ENCODE results near the gene GRM7.

The GRM7 gene

GRCh38 chr3:7333125-7333524 lies 472.2 kb downstream of the GRM7 start:
- no peak for TF ChIP-seq CTCF (IDR thresholded peaks at IDR 0.05; ENCODE audit: low read depth, low read length, poor library complexity, severe bottlenecking)
- Histone ChIP-seq H3K27me3 (ENCODE audit: control insufficient read depth, low read length) (no peaks in the 10 kb centered on the region), H3K36me3 (ENCODE audit: control insufficient read depth, low read length) (no peaks in the 10 kb centered on the region), H3K9me2 (replicated peaks; ENCODE audit: control insufficient read depth, low read length) (no peaks in the 10 kb centered on the region), H4K20me1 (ENCODE audit: control insufficient read depth, insufficient read depth, low read depth, low read length) (no peaks in the 10 kb centered on the region), H3K4me1 (ENCODE audit: control insufficient read depth, low read length) (no peaks in the 10 kb centered on the region), H3K79me2 (ENCODE audit: control insufficient read depth, low read length) (no peaks in the 10 kb centered on the region), H3F3A (ENCODE audit: control insufficient read depth, insufficient read depth) (no peaks in the 10 kb centered on the region), H3K9me3 (ENCODE audit: control insufficient read depth, insufficient read depth, low read length) (no peaks in the 10 kb centered on the region; the same call in 1 of the 2 replicates), H3K4me2 (ENCODE audit: low read length) (no peak overlapping the region), H3K27ac (ENCODE audit: low read depth, low read length) (no peak overlapping the region), H3K4me3 (ENCODE audit: low read length) (no peak overlapping the region)

GRCh38 chr3:7340795-7341194 lies 479.9 kb downstream of the GRM7 start:
- Histone ChIP-seq H3K4me1 (ENCODE audit: control insufficient read depth, low read length) (no peaks in the 10 kb centered on the region), H3K9me3 (ENCODE audit: control insufficient read depth, insufficient read depth, low read length) (no peaks in the 10 kb centered on the region), H3K79me2 (ENCODE audit: control insufficient read depth, low read length) (no peaks in the 10 kb centered on the region), H3K4me3 (ENCODE audit: low read length) (no peak overlapping the region), H3K4me2 (ENCODE audit: low read length) (no peak overlapping the region), H3K36me3 (ENCODE audit: control insufficient read depth, low read length) (no peaks in the 10 kb centered on the region), H3K27me3 (ENCODE audit: control insufficient read depth, low read length) (no peaks in the 10 kb centered on the region), H3F3A (ENCODE audit: control insufficient read depth, insufficient read depth) (no peaks in the 10 kb centered on the region), H4K20me1 (ENCODE audit: control insufficient read depth, insufficient read depth, low read depth, low read length) (no peaks in the 10 kb centered on the region), H3K9me2 (replicated peaks; ENCODE audit: control insufficient read depth, low read length) (no peaks in the 10 kb centered on the region), H3K27ac (ENCODE audit: low read depth, low read length) (no peak overlapping the region)
- TF ChIP-seq CTCF (IDR thresholded peaks at IDR 0.05; ENCODE audit: low read depth, low read length, poor library complexity, severe bottlenecking): no peak
- no peak for TF ChIP-seq EZH2phosphoT487 (IDR thresholded peaks at IDR 0.05; ENCODE audit: borderline replicate concordance, low read length)

- H3K9me2 ChIP-seq (replicated peaks; ENCODE audit: control insufficient read depth, low read length): no peaks in the 10 kb centered on the region
- H3K9me3 ChIP-seq (ENCODE audit: control insufficient read depth, insufficient read depth, low read length): no peaks in the 10 kb centered on the region
- H3K79me2 ChIP-seq (ENCODE audit: control insufficient read depth, low read length): no peaks in the 10 kb centered on the region
- H3F3A ChIP-seq (ENCODE audit: control insufficient read depth, insufficient read depth): no peaks in the 10 kb centered on the region
- H3K36me3 ChIP-seq (ENCODE audit: control insufficient read depth, low read length): no peaks in the 10 kb centered on the region
- H3K27ac ChIP-seq (ENCODE audit: low read depth, low read length): no peak overlapping the region
- no peak overlapping the region for H3K4me3 ChIP-seq (ENCODE audit: low read length)
- H3K27me3 ChIP-seq (ENCODE audit: control insufficient read depth, low read length): no peaks in the 10 kb centered on the region
- H4K20me1 ChIP-seq (ENCODE audit: control insufficient read depth, insufficient read depth, low read depth, low read length): no peaks in the 10 kb centered on the region
- no peak for TF ChIP-seq CTCF (IDR thresholded peaks at IDR 0.05; ENCODE audit: low read depth, low read length, poor library complexity, severe bottlenecking)
- no peak for TF ChIP-seq EZH2phosphoT487 (IDR thresholded peaks at IDR 0.05; ENCODE audit: borderline replicate concordance, low read length)
- H3K4me1 ChIP-seq (ENCODE audit: control insufficient read depth, low read length): no peaks in the 10 kb centered on the region
- no peak overlapping the region for H3K4me2 ChIP-seq (ENCODE audit: low read length)
Measured at GRCh38 chr3:7346364-7346763, 485.4 kb downstream of the GRM7 start.

DNA sequence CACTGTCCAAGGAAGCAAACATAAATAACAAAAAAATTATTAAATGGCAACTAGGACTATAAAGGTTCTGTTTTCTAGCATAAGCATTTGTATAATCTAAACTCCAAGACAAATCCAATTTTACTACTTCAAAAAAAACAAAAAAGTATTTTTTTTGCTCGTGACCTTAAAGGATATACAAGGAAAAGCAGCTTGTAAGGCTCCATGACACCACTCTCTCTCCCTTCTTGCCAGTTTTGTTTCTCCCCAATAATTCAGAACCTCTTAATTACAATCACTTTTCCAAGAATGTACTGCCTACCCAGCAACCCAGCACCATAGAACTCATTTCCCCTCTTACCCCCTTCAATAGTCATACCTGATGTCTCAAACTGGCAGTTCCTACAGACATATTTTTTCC lies 496.2 kb downstream of the GRM7 start:
- Histone ChIP-seq H3F3A (ENCODE audit: control insufficient read depth, insufficient read depth) (no peaks in the 10 kb centered on the region), H3K27me3 (ENCODE audit: control insufficient read depth, low read length) (no peaks in the 10 kb centered on the region), H3K4me1 (ENCODE audit: control insufficient read depth, low read length) (no peaks in the 10 kb centered on the region), H3K4me2 (ENCODE audit: low read length) (no peak overlapping the region), H3K9me2 (replicated peaks; ENCODE audit: control insufficient read depth, low read length) (no peaks in the 10 kb centered on the region), H3K27ac (ENCODE audit: low read depth, low read length) (no peak overlapping the region), H4K20me1 (ENCODE audit: control insufficient read depth, insufficient read depth, low read depth, low read length) (no peaks in the 10 kb centered on the region), H3K36me3 (ENCODE audit: control insufficient read depth, low read length) (no peaks in the 10 kb centered on the region), H3K4me3 (ENCODE audit: low read length) (no peak overlapping the region), H3K9me3 (ENCODE audit: control insufficient read depth, insufficient read depth, low read length) (no peaks in the 10 kb centered on the region), H3K79me2 (ENCODE audit: control insufficient read depth, low read length) (no peaks in the 10 kb centered on the region)
- no peak for TF ChIP-seq CTCF (IDR thresholded peaks at IDR 0.05; ENCODE audit: low read depth, low read length, poor library complexity, severe bottlenecking)

Data from DOHH2 (cell line).